ENCODE results near the gene HLA-DQB1. TPM values are rescaled to one million over a fixed set of nuclear protein-coding genes. Genes with fewer than 3 reads are reported as not detected.

HLA-DQB1 gene
- total and polyA plus RNA-seq, 2 of the 8 experiments (the other 6 are each of a cell fraction or from before 2014, with no cell fraction given): 1.2 to 5.2 TPM

- Histone ChIP-seq H3K18ac (ENCODE audit: extremely low read depth, low read length) (no peak overlapping the region), H3K23ac (ENCODE audit: insufficient read length) (no peak overlapping the region), H4K5ac (ENCODE audit: insufficient read length, low read depth, low read length) (no peak overlapping the region), H3K4me2 (ENCODE audit: insufficient read depth in 1 of 2, low read depth in 2 of 2, low read length in 2 of 2) (no peak overlapping the region), H4K8ac (ENCODE audit: extremely low read depth, insufficient read depth, low read length) (no peak overlapping the region; the same call in 1 of the 2 replicates), H3K79me1 (ENCODE audit: low read depth, low read length) (no peaks in the 10 kb centered on the region), H4K20me1 (replicated peaks in 1 of 2; ENCODE audit: control insufficient read depth in 1 of 2, insufficient read depth in 2 of 2, low read length in 2 of 2) (no peaks in the 10 kb centered on the region), H3K9ac (replicated peaks in 1 of 4; ENCODE audit: extremely low read depth in 1 of 4, low read depth in 3 of 4, low read length in 3 of 4) (no peak overlapping the region), H3K14ac (ENCODE audit: insufficient read length) (no peak overlapping the region), H3K36me3 (ENCODE audit: control insufficient read depth in 2 of 4, insufficient read depth in 4 of 4, low read length in 3 of 4) (no peaks in the 10 kb centered on the region), H2AFZ (ENCODE audit: low read length) (no peak overlapping the region), H2BK120ac (replicated peaks; ENCODE audit: low read depth, low read length) (no peak overlapping the region), H2BK5ac (ENCODE audit: low read depth, low read length) (no peak overlapping the region), H4K91ac (replicated peaks; ENCODE audit: insufficient read length, low read length) (no peak overlapping the region), H2AK5ac (ENCODE audit: low read depth, low read length) (no peak overlapping the region), H2BK15ac (ENCODE audit: low read length) (no peak overlapping the region), H3K23me2 (ENCODE audit: low read depth, low read length) (no peaks in the 10 kb centered on the region), H3K79me2 (ENCODE audit: control insufficient read depth in 1 of 2, insufficient read depth in 2 of 2, low read length in 2 of 2) (no peaks in the 10 kb centered on the region), H3K4me3 (ENCODE audit: extremely low read depth in 1 of 4, insufficient read depth in 2 of 4, low read depth in 3 of 4, low read length in 4 of 4) (no peak overlapping the region), H3K27ac (ENCODE audit: low read depth, low read length) (no peak overlapping the region), H2BK20ac (ENCODE audit: low read length) (no peak overlapping the region), H3K9me3 (ENCODE audit: insufficient read depth in 2 of 2, low read depth in 1 of 2, low read length in 1 of 2) (no peaks in the 10 kb centered on the region; a peak in 1 of 4 replicates), H3K56ac (replicated peaks; ENCODE audit: insufficient read length, low read depth, low read length) (no peak overlapping the region), H2BK12ac (ENCODE audit: low read depth, low read length) (no peak overlapping the region), H3K27me3 (replicated peaks in 1 of 4; ENCODE audit: control insufficient read depth in 3 of 4, extremely low read depth in 1 of 4, insufficient read depth in 3 of 4, low read length in 3 of 4) (no peaks in the 10 kb centered on the region), H3K4me1 (replicated peaks in 1 of 4; ENCODE audit: control insufficient read depth in 3 of 4, insufficient read depth in 4 of 4, low read length in 3 of 4) (no peaks in the 10 kb centered on the region; a peak in 1 of 7 replicates), H3K4ac (replicated peaks; ENCODE audit: insufficient read length, low read depth, low read length) (no peak overlapping the region)
- WGBS, 2 experiments (ENCODE audit: extremely low coverage in 1 of 2, insufficient coverage in 1 of 2, insufficient read length in 1 of 2, insufficient replicate concordance in 2 of 2, low coverage in 1 of 2, low lambda C conversion rate in 2 of 2, missing lambda C conversion rate in 1 of 2): 93% methylated on average over 3 of the region's 4 CpGs; no CpG with 5 or more reads in 1 of the 2 experiments
- FAIRE-seq: no peak
- TF ChIP-seq SIX5 (IDR thresholded peaks at IDR 0.05; ENCODE audit: low read depth, low read length) (no peak), RNF2 (IDR thresholded peaks at IDR 0.05; ENCODE audit: borderline replicate concordance, low read depth, low read length, missing control alignments, poor library complexity, severe bottlenecking) (no peak), NANOG (IDR thresholded peaks at IDR 0.05; ENCODE audit: insufficient read depth, low read depth, low read length, poor library complexity, severe bottlenecking) (no peak), KDM5A (IDR thresholded peaks at IDR 0.05; ENCODE audit: low read length) (no peak), TAF7 (optimal IDR thresholded peaks at IDR 0.05; ENCODE audit: borderline replicate concordance, low read depth, low read length) (no peak), CBX5 (IDR thresholded peaks at IDR 0.05; ENCODE audit: low read depth, low read length) (no peak), HDAC2 (IDR thresholded peaks at IDR 0.05; ENCODE audit: borderline replicate concordance in 1 of 2, low read depth in 2 of 2, low read length in 2 of 2) (no peak), SIN3A (conservative IDR thresholded peaks at IDR 0.05 in 1 of 2, IDR thresholded peaks at IDR 0.05 in 1 of 2; ENCODE audit: low read depth in 1 of 2, low read length in 2 of 2) (no peak), RFX5 (IDR thresholded peaks at IDR 0.05; ENCODE audit: borderline replicate concordance, low read depth, low read length) (no peak), TBP (IDR thresholded peaks at IDR 0.05; ENCODE audit: low read depth, low read length) (no peak), EGR1 (IDR thresholded peaks at IDR 0.05; ENCODE audit: borderline replicate concordance, low read depth, low read length) (no peak), CREB1 (IDR thresholded peaks at IDR 0.05) (no peak), SUZ12 (IDR thresholded peaks at IDR 0.05; ENCODE audit: low read length) (no peak)
- DNase-seq (ENCODE audit: low read depth in 1 of 2, low spot score in 2 of 2): no peak
- CTCF ChIA-PET (ENCODE audit: partially characterized antibody): no interaction called here
- POLR2A ChIA-PET (ENCODE audit: partially characterized antibody): no interaction called here
Measured at GRCh38 chr6:32679492-32679891, 13.0 kb upstream of the HLA-DQB1 start.

All from H1 (cell line).